Skeletal muscle satellite cell (primary cell): ENCODE results near the gene FCN2.

Experiments used
- H3K27me3 ChIP-seq: 2 replicates; pipeline ENCODE4 v1.7.0; 2013; ENCODE audit warnings: low read length; ENCODE audit not compliant: control insufficient read depth, insufficient read depth
- H3K36me3 ChIP-seq: 2 replicates; pipeline ENCODE4 v1.7.0; 2013; ENCODE audit warnings: mild to moderate bottlenecking, control low read depth, low read length; ENCODE audit not compliant: insufficient read depth
- H3K4me1 ChIP-seq: 2 replicates; pipeline ENCODE4 v1.7.0; 2013; ENCODE audit warnings: low read length; ENCODE audit not compliant: control insufficient read depth, insufficient read depth
- H3K4me2 ChIP-seq: 2 replicates; pipeline ENCODE4 v1.7.0; 2013; ENCODE audit warnings: mild to moderate bottlenecking, low read length
- H3K4me3 ChIP-seq: 2 replicates; pipeline ENCODE4 v1.7.0; 2013; ENCODE audit warnings: low read length
- H3K9ac ChIP-seq: 2 replicates; pipeline ENCODE4 v1.7.0; 2013; ENCODE audit warnings: mild to moderate bottlenecking, low read depth, low read length, moderate library complexity
- H3K9me3 ChIP-seq: replicated peaks from 2 replicates; pipeline ENCODE4 v1.7.0; 2013; ENCODE audit warnings: mild to moderate bottlenecking, control low read depth, low read length

The FCN2 gene

DNA sequence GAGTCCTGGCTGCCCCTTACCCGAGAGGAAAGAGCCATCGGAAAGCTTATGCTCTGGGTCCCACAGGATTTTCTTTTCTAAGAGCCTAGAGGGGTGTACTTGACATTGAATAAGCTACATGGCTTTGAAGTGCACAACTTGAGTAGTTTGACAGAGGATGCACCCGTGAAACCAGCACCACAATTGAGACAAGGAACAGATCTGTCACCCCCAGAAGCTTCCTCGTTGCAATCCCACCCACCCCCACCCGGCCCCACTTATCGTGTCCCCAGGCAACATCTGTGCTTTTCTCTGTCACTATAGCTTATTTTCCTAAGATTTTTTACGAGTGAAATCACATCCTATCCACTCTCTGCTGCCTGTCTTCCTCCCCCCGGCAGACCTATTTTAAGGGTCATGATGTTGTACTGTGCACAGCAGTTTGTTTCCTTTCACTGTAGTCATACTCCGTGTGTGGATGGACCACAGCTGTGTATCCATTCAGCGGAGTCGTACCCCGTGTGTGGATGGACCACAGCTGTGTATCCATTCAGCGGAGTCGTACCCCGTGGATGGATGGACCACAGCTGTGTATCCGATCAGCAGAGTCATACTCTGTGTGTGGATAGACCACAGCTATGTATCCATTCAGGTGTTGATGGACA, 8.8 kb upstream of the FCN2 start:
- no peak overlapping the region for H3K4me2 ChIP-seq
- H3K4me3 ChIP-seq: no peak overlapping the region
- H3K27me3 ChIP-seq: peaks cover 34% of the 10 kb centered on the region
- H3K36me3 ChIP-seq: no peaks in the 10 kb centered on the region
- H3K9me3 ChIP-seq: no peaks in the 10 kb centered on the region
- no peaks in the 10 kb centered on the region for H3K4me1 ChIP-seq
- H3K9ac ChIP-seq: no peak overlapping the region

DNA sequence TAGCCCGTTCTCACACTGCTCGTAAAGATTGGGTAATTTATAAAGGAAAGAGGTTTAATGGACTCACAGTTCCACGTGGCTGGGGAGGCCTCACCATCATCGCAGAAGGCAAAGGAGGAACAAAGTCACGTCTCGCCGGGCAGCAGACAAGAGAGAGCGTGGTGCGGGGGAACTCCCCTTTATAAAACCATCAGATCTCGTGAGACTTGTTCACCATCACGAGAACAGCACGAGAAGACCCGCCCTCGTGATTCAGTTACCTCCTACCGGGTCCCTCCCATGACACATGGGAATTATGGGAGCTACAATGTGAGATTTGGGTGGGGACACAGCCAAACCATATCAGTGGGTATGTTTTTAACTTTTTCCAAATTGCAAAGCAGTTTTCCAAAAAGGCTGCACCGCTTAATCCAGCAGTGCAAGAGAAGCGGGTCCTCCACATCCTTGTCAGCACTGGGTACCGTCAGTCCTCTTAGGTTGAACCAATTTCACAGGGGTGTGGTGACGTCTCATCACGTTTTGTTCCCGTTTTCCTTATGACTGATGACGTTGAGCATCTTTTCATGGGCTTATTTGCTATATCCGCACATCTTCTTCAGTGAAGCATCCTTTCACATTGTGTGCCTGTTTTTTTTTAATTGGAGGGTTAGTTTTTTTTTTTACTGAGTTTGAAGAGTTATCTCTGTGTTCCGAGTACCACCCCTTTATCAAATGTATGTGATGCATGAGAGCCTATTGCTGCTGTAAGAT, 8.0 kb upstream of the FCN2 start:
- Histone ChIP-seq H3K36me3 (no peaks in the 10 kb centered on the region), H3K4me3 (no peak overlapping the region), H3K4me2 (no peak overlapping the region), H3K9me3 (no peaks in the 10 kb centered on the region), H3K4me1 (no peaks in the 10 kb centered on the region), H3K9ac (no peak overlapping the region), H3K27me3 (peaks cover 41% of the 10 kb centered on the region)

DNA sequence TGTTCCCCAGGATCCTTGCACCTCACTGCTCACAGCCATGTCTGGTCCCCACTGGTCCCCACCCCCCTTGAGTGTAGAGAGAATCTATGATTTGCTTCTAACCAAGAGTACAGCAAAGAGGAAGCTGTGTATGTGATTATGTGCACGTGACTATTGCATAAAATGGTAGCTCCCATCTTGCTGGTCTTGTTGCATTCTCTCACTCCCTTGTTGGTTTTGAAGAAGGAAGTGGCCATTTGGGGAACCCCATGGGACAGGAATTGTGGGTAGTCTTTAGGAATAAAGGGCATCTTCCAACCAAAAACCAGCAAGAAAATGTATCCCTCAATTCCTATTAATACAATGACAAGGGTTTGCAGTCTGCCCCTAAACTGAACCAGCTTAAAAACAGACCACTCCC, 5.2 kb upstream of the FCN2 start:
- Histone ChIP-seq H3K9me3 (no peaks in the 10 kb centered on the region), H3K4me2 (no peak overlapping the region), H3K4me1 (no peaks in the 10 kb centered on the region), H3K27me3 (peaks cover 58% of the 10 kb centered on the region), H3K9ac (no peak overlapping the region), H3K36me3 (no peaks in the 10 kb centered on the region), H3K4me3 (no peak overlapping the region)

DNA sequence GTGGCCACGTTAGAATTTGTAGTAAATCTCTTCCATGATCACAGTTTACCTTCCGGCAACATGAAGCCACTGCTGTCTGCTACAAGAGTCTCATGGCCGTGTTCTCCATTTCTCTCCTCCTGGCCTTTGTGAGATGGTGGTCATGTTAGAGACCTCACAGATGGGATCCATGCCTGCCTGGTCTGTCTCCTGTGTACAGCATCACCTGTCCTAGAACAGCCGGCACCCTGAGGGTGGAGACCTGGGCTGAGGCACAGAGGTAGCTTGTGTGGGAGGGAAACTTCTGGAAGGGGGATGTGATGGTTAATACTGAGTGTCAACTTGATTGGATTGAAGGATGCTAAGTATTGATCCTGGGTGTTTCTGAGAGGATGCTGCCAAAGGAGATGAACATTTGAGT, 3.1 kb upstream of the FCN2 start:
- Histone ChIP-seq H3K9me3 (no peaks in the 10 kb centered on the region), H3K36me3 (no peaks in the 10 kb centered on the region), H3K27me3 (peaks cover 63% of the 10 kb centered on the region)

DNA sequence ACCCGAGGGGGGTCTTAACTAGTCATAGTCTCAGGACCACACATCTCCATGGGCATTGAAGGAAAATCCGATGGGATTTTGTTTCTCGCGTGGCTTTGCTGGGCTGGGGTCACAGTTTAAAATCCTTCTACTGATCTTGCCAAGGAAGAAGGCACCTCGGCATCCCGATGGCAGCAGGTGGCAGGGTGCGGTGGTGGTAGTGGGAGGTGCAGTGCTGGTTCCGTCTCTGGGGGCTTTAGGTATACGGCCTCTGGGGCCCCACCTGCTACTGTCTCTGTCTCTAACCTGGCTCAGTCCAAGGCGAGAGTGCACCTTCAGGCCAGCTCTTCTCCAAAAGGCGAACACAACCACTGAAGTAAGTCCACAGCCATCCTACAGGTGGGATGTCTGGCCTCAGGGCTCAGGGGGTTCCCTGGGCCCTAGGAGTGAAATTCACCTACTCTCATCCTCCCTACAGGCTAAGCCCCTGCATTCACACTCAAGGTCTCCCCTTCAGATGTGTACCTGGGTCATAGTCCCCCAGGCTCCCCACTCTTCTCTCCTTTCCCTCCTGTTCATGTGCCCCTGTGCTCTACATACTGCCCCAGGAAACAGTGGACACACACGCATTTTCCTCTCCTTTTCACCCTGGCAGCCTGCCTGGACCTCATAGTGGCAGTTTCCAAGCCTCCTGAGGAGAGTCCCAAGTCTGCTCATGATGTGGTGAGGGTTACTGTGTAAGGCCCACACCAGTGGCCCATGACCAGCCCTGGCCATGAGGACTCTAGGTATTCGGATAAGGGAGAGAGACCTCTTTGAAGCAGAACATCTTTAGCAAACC, 736 bp upstream of the FCN2 start:
- Histone ChIP-seq H3K36me3 (no peaks in the 10 kb centered on the region), H3K4me3 (no peak overlapping the region), H3K4me2 (no peak overlapping the region), H3K9ac (no peak overlapping the region), H3K4me1 (no peaks in the 10 kb centered on the region), H3K9me3 (no peaks in the 10 kb centered on the region), H3K27me3 (peaks cover 62% of the 10 kb centered on the region)

More for the DNA sequence above, 3.1 kb upstream of the FCN2 start:
- Histone ChIP-seq H3K9ac (no peak overlapping the region), H3K4me3 (no peak overlapping the region), H3K4me1 (no peaks in the 10 kb centered on the region), H3K4me2 (no peak overlapping the region)

DNA sequence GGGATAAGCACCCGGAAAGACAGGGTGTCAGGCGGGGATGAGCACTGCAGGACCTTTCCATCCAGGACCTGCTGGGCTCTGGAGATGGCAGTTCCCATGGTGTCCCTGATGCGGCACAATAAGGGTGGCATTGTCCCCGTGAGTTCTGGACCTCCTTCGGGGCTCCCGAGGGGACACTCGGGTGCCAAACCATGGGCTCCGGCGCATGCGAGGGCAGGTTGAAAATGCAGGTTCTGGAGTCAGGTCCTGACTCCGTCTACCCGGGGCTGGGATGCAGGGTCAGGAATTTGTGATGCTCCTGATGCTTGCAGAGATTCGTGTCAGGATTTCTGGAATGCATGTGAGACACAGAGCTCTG, 682 bp downstream of the FCN2 start:
- Histone ChIP-seq H3K27me3 (peaks cover 50% of the 10 kb centered on the region), H3K9me3 (no peaks in the 10 kb centered on the region), H3K4me2 (no peak overlapping the region), H3K4me1 (no peaks in the 10 kb centered on the region), H3K4me3 (no peak overlapping the region), H3K36me3 (no peaks in the 10 kb centered on the region), H3K9ac (no peak overlapping the region)

DNA sequence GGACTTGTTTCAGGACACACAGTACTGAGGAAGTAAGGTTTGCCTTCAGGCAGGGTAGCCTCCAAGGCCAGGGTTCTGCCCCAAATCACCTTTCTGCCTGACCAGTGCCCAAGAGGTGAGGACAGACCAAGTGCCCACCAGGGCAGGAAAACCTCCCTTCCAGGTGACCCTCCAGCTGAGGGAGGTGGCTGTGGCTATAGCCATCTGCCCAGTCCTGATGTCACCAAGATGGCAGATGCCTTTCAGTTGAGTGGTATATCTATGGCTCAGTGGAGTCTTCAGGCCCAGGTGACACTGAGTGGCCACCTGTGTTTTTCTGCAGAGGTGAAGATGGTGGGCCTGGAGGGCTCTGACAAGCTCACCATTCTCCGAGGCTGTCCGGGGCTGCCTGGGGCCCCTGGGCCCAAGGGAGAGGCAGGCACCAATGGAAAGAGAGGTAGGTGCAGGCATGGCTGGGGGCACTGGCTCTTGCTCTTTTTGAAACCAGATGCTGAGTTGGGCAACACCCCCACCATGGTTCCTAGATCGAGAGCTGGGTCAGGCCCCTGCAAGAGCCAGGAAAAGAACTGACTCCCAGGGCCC, 1.7 kb downstream of the FCN2 start:
- no peaks in the 10 kb centered on the region for H3K4me1 ChIP-seq
- H3K27me3 ChIP-seq: peaks cover 53% of the 10 kb centered on the region
- no peak overlapping the region for H3K9ac ChIP-seq
- no peaks in the 10 kb centered on the region for H3K36me3 ChIP-seq
- H3K4me2 ChIP-seq: no peak overlapping the region
- H3K4me3 ChIP-seq: no peak overlapping the region
- H3K9me3 ChIP-seq: no peaks in the 10 kb centered on the region

DNA sequence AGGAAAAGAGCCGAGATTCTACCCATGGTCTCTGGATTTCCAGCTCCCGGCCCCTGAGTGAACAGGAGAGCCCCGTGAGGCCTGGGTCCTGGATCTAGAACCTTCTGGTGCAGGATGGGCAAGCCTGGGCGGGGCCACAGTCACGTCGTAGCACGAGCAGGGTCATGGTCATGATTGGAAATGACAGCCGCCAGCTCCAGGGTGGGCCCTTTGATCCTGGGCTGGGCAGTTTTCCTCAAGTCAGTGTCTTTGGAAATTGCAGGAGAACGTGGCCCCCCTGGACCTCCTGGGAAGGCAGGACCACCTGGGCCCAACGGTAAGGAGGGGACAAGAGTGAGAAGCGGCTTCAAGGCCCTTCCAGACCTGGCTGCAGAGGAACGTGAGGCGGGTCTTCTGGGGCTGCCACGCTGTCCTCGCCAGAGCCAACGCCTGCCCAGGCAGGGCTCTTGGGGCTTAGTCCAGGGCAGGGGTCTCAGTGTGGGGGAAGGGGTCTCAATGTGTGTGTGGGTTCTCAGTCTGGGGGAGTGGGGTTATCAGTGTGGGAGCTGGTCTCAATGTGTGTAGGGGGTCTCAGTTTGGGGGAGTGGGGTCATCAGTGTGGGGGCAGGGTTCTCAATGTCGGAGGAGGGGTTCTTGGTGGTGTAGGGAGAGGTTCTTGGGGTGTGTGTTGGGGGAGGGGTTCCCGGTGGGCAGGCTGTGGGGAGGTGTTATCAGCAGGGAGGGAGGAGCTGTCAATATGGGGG, 2.6 kb downstream of the FCN2 start:
- Histone ChIP-seq H3K9me3 (no peaks in the 10 kb centered on the region), H3K9ac (no peak overlapping the region), H3K4me2 (no peak overlapping the region), H3K27me3 (peaks cover 53% of the 10 kb centered on the region), H3K4me1 (no peaks in the 10 kb centered on the region), H3K36me3 (no peaks in the 10 kb centered on the region), H3K4me3 (no peak overlapping the region)

DNA sequence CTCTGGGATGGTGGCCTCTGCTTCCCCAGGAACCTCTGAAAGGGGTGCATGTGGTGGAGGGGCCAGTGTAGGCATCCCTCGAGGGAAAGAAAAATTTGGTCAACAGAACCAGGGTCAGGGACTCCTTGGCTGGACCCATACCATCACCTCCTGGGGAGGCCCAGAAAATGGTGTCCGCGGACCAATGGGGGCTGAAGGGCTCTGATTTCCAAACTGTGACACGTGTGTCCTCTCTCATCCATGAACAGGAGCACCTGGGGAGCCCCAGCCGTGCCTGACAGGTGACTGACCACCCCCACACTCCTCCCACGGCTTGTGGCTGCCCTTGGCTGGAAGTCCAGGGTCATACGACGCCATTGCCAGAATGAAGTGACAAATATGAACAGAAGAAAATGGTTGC, 3.9 kb downstream of the FCN2 start:
- H3K9ac ChIP-seq: no peak overlapping the region
- H3K4me2 ChIP-seq: no peak overlapping the region
- H3K36me3 ChIP-seq: no peaks in the 10 kb centered on the region
- H3K27me3 ChIP-seq: peaks cover 49% of the 10 kb centered on the region
- no peaks in the 10 kb centered on the region for H3K4me1 ChIP-seq
- H3K4me3 ChIP-seq: no peak overlapping the region
- H3K9me3 ChIP-seq: no peaks in the 10 kb centered on the region

DNA sequence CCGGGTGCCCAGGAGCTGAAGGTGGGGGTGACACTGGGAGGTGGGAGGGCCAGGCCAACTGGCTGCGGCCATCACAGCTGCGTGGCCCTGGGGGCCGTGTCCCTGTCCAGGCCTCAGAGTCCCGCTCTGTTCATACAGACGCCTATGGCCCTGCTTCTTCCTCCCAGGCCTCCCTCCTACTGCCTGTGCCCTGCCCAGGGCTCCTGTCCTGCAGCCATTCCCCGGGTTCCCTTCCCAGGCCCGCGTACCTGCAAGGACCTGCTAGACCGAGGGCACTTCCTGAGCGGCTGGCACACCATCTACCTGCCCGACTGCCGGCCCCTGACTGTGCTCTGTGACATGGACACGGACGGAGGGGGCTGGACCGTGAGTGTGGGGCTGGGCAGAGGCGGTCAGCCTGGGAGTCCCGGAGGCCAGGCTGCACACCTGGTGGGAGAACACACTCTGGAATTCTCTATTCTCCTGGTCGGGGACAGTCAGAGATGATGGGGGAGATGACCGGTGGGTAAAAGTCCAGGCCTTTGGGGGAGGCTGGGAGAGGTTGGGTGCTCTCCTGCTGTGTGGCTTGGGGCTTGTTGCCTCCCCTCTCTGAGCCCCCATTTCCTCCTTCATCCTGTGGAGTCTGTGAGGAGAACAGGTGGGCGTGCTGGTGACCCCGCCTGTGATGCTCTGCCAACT, 4.5 kb downstream of the FCN2 start:
- Histone ChIP-seq H3K9ac (no peak overlapping the region), H3K4me3 (no peak overlapping the region), H3K36me3 (no peaks in the 10 kb centered on the region), H3K27me3 (peaks cover 48% of the 10 kb centered on the region), H3K9me3 (no peaks in the 10 kb centered on the region), H3K4me2 (no peak overlapping the region), H3K4me1 (no peaks in the 10 kb centered on the region)
